G401.6 (cell line): ENCODE results near the gene CCDC158.
"Not testable (repeated sequence)": the region's sequence is repeated elsewhere in the genome, so short reads cannot be mapped to it uniquely, and the experiment has no call there.

ENCODE experiments used
- FAIRE-seq: peaks from 2 replicates; lab custom pipeline; 2012; peaks lifted over from hg19 to GRCh38; lab: Jason Lieb, UNC

Gene CCDC158

DNA sequence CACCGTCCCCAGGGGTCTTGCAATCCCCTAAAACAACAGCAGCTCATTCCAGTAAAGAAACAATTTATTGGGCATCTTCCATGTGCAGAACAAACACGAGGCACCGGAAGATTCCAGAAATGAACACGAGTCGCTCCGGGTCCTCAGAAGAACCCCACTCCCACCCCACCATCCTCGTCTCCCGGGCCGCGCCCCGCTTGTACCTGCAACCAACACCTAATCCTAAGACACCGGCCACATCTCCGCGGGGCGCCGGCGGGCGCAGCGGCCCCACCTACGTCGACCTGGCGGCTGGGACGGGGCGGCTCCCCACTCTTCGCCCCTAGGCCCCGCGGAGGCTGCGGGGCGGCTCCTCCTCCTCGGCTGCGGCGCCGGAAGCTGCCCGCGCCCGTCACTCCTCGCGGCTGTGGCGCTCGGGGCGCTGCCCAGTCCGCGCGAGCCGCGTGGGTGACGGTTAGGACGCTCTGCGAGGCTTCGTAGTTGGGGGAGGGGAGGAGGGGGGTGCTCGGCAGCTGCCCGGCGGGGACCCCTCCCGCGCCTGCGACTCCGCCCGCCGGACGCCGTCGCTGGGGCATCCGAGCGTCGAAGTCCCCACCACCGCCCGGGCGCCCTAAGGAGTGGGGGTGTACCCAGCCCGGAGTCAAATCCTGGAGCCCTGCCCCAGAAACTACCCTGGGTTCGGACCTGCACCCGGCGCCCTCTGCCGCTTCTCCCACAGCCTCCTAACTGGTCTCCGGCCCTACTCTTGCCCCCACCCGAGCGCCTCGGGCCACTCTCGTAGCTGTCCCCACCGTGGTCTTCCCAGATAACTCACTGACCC lies at the start of gene CCDC158:
TSS of gene CCDC158 (minus strand) at position 380 of the 820 bp plus-strand sequence. CDS start 17,934 bp downstream, outside the sequence.
- FAIRE-seq: no peak

DNA sequence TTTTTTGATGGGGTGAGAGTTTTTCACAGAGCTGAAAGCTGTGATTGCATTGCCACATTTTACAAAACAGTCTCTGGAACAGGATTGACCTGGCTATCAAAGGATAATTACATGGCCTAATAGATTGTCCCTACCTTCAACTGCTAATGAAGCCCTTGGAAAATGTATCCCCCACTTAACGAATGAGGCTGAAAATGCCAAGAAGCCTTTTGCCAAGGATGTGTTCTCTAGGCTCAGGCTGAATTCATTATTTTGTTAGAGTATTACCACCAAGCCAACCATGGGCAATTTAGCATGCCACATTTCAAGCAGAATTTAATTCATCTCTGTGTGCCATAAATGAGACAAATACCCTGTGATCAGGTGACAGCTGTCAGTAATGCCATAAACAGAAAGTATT lies 49.6 kb upstream of the CCDC158 start:
- FAIRE-seq: no peak

DNA sequence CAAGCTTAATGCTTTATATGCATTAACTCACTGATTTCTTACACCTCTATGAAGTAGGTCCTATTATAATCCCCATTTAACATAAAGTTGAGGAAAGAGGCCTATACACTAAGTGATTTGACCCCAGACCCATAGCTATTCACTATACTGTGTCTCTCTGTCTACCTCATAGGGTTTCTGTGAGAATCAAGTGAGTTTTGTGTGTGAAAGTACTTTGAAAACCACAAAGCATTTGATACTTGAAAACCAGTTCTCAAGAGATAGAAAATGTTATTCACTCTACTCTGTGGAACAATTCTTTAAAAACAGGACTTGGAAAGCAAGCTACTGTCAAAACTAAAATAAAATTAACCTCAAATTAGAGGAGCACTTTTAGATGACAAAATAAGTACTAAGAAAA lies 49.1 kb upstream of the CCDC158 start:
- FAIRE-seq: peak; percentile 33

DNA sequence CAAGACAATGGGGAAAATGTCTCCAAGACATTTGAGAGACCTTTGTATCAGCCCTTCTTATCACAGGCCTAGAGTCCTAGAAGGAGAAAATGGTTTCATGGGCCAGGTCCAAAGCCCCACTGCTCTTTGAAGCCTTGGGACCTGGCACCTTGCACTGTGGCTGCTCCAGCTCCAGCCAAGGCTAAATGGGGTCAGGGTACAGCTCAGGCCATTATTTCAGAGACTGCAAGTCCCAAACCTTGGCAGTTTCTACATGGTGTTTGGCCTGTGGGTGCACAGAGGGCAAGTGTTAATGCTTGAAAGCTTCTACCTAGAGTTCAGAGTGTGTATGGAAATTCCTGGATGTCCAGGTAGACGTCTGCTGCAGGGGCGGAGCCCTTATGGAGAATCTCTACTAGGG lies 42.6 kb upstream of the CCDC158 start:
- FAIRE-seq: no peak

DNA sequence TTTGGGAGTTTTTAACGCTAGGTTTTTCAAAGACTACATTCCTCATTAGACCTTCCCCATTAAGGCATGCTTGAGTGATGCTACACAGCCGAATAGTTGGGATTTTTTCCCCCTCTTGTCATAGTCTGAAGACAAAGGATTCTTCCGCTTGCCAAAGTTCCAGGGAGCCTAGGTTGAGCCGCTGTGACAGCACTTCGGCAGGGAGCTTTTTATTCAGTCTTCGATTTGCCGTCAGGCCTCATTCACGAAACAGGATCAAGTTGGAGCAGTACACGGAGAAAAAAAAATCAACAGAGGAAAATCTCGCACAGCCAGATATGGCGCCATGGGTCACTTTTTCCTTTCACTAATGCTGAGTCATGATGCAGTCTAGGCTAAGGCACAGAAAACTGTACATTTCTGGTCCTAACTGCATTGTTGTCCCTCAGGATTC lies 38.4 kb upstream of the CCDC158 start:
- FAIRE-seq: peak; percentile 99

DNA sequence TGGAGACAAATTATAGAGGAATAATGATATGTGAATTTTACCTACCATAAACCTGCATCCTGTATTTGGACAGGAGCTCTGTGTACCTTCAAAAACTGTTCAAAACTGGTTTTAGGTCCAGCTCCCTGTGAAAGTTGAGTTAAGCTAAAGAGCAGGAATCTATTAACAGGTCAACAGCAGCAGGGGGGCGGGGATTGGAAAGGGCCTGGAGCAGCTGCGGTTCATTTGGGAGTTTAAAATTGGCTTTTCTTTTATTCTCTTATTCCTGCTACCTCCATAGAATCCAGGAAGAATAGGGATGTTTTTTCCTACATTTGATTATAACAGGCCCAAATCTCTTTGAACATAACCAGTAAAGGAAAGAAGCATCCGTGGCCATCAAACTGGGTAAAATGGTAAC lies 37.9 kb upstream of the CCDC158 start:
- FAIRE-seq: no peak

DNA sequence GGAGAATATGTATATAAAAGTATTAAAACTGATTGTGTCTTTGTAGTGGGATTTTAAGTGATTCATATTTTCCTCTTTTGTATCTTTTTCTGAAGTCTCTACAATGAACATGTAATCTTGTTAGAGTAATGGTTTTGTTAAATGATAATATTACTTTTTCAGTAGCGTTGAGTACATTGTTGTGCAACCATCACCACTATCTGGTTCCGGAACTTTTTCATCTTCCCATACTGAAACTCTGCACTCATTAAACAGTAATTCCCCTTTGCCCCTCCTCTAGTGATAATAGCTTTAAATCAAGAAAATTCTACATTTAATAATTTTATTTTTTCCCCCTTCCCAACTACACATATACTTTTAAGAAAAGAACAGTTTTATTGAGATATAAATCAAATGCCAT lies 37.4 kb upstream of the CCDC158 start:
- no peak for FAIRE-seq

DNA sequence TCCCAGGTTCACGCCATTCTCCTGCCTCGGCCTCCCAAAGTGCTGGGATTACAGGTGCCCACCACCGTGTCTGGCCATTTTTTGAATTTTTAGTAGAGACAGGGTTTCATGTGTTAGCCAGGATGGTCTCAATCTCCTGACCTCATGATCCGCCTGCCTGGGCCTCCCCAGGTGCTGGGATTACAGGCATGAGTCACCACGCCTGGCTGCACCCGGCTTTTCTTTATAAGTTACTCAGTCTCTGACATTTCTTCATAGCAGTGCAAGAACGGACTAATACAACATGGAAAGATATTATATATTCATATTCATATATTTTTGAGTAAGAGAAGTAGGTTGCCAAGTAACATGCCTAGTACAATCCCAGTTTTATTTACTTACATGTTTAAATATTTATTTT lies 36.9 kb upstream of the CCDC158 start:
- no peak for FAIRE-seq

DNA sequence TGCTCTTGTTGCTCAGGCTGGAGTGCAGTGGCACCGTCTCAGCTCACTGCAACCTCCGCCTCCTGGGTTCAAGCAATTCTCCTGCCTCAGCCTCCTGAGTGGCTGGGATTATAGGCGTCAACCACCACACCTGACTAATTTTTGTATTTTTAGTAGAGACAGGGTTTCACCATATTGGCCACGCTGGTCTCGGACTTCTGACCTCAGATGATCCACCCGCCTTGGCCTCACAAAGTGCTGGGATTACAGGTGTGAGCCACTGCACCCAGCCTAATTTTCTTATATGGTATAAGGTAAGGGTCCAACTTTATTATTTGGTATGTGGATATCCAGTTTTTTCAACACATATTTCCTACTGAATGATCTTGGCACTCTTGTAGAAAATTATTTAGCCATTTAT lies 33.1 kb upstream of the CCDC158 start:
- not testable (repeated sequence) for FAIRE-seq

DNA sequence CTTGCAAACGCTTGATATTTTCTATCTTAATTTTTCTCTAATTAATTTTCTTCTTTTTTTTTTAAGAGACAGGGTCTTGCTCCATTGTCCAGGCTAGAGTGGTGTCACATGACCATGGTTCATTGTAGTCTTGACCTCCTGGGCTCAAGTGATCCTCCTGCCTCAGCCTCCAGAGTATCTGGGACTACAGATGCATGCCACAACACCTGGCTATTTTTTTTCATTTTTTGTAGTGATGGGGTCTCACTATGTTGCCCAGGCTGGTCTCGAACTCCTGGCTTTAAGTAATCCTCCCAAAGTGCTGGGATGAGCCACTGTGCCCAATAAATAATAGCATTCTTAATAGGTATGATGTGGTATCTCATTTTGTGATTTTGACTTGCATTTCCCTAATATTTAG lies 32.3 kb upstream of the CCDC158 start:
- FAIRE-seq: no peak

DNA sequence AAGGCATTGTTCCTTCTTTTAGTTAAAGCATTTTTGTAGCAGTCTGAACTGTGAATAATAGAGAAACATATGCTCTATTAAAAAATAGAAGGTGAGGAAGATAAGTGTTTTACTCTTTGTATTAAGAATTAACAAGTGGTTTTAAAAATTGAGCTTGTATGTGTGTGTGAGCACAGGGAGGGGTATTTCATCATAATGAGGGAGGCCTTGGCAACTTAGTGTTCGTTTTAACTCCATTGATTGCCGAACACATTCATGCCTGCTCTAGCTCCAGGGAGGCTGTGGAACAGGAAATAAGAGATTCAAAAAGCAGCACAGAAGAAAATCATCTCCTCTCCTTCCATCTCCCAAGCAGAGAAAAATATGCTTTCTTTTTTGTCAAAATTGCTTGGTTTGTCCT lies 28.9 kb upstream of the CCDC158 start:
- no peak for FAIRE-seq

DNA sequence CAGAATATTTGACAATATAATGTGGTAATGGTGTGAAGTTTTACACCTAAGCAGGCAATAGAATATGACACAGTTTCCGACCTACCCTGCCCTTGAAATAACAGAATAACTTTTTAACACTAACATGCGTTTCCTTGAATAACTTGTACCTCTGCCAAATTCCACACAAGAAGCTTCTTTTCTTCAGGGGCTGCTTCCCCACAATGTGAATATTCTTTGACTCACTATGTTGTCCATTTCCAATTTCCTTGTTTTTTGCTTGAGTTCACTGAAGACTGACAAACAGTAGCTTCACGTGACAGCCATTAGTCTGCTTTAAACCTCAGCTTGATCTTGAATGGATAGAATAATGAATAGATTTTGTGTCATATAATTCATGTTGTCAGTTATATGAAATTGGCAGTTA lies 28.4 kb upstream of the CCDC158 start:
- no peak for FAIRE-seq

DNA sequence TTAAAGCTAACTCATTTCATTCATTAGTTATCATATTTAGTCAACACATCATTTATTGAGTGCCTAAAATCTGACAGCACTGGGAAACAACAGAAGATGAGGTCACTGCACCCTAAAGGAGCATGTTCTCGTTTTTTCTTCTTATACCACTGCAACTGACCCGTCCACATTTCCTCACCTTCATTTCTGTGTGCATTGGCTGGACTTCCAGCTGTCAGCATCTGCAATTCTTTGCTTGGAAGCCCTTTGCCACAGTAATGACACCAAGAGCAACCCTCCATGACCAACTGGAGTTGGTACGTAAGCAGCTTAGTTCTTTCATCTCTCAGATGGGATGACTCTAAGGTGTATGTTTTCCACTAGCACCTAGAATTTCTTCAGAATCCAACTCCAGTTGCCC lies 27.3 kb upstream of the CCDC158 start:
- FAIRE-seq: no peak

DNA sequence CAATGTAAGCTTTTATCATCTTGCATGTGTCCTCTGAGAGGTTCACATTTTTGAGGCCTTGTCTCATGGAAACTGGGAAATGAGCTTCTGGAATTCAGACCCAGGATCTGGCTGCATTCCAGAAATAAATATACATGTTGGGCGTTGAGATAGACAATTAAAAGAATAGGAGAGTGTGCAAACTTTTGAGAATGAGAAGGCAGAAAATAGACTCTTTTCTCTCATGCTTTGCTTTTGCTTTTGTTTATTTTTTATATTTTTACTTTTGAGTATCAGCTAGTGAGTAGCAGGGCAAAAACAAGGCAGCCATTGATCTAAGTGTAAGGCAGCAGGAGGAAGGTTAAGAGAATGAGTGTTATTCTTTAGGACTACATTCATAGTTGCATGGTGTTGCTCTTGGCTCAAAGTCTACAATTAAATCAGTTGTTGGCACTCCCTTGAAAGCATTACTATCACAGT lies 26.5 kb upstream of the CCDC158 start:
- FAIRE-seq: no peak

DNA sequence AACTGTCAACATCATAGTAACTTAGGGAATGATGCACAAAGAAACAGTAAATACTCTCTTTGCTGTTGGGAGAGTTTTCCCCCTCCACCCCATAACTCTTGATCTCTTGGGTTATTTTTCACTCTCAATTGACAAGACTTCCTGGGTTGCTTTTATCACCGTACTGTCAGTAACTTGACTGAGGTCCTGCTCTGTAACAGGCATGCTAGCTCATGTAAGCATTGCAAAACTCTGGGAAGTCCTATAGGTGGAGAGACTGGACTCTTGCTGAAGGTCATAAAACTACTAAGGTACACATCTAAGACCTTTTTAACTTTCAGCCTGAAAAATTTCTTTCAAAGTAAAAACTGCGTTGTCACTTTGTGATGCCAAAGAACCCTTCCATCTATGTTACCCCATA lies 25.0 kb upstream of the CCDC158 start:
- no peak for FAIRE-seq

DNA sequence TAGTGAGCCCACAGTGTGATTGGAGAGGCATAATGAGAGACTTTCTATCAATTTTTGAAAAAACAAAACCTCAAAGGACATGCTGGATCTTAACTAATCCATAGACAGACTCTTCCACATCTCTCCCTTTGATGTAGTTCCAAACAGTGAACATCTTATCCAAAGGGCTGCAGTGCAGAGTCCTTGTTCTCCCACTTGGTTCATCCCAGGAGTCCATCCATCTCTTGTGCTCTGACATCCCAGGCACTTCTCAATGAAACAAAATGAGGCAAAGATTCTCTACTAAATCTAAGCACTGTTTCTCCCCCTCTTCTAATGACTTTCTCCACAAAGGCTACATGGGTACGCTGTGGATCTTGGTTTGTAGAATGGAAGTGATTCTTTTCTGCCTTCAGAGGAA lies 22.4 kb upstream of the CCDC158 start:
- no peak for FAIRE-seq

DNA sequence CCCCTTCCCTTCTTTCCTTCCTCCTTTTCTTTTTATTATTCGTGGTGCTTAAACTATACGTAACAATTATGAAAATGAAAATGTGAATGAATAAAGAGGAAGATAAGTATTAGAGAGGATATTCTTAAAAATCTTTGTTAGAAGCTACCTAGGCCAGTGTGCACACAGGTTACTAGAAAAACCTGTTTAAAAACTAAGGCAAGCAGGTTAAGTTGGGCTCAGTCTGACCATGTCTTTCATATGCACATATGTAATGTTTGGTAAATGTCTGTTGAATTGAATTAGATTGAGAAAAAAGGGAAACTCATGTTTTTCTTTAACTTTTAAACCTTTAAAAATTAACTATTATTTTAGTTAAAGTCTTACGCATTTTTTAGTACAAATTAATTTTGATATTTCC lies 21.9 kb upstream of the CCDC158 start:
- peak; percentile 71 for FAIRE-seq

DNA sequence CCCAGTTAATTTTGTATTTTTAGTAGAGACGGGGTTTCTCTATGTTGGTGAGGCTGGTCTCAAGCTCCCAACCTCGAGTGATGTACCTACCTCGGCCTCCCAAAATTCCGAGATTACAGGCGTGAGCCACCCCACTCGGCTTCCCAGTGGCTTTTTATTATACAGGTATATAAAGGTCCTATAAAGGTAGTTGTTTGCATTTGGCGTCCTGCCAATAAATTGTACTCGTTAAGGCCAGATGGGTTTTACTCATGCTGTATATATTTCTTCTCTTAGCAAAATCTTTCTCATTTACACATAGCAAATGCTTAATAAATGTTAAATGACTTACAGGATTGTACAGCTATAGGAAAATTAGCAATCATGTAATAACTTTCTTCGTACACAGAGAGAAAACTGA lies 20.9 kb upstream of the CCDC158 start:
- no peak for FAIRE-seq

DNA sequence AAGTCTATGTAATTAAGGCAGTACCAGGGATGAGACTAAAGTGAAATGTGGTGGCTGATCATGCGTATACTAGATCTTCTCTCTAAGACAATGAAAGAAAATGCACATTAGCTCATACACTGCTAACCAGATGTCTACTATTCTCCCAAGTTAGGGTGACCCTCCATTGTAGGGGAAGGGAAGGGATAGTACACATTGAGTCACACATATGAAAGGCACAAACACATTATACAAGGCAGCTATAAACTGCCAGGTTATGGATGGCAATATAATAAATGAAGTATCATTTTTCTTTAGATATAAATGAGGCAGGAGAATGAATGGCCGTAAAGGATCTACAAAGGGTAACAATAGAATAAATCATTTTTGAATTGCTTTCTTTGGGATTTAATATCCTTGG lies 18.6 kb upstream of the CCDC158 start:
- FAIRE-seq: no peak

DNA sequence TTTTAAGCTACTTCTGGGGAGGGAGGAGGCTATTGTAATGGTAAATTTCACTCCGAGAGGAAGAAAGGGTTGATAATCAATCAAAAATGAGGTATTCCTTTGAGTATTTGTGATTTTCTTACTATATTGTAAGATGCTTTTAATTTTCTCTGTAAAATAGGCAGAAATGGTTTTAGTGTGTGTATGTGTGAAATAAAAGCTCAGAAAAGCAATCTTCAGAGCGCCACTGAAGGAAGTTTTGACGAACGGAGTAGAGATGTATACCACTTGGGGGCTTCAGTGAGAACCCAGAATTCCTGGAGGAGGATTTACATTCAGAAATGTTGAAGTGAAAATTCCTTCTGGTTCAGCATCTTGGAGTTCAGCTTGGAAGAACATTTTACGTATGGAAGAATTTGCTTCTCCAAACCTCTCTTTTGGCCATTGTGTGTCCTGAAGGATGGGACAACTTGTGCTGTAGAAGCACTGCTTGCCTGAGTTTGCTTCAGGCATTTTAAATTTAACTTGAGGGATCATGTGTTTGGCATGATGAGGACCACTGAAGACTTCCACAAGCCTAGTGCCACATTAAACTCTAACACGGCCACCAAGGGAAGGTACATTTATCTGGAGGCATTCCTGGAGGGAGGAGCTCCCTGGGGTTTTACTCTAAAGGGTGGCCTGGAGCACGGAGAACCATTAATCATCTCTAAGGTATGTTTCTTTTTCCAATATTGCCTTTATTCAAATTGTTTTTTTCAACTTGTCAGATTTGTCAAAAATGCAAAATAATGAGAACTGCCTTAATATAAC lies 14.8 kb upstream of the CCDC158 start:
- FAIRE-seq: peak; percentile 95

DNA sequence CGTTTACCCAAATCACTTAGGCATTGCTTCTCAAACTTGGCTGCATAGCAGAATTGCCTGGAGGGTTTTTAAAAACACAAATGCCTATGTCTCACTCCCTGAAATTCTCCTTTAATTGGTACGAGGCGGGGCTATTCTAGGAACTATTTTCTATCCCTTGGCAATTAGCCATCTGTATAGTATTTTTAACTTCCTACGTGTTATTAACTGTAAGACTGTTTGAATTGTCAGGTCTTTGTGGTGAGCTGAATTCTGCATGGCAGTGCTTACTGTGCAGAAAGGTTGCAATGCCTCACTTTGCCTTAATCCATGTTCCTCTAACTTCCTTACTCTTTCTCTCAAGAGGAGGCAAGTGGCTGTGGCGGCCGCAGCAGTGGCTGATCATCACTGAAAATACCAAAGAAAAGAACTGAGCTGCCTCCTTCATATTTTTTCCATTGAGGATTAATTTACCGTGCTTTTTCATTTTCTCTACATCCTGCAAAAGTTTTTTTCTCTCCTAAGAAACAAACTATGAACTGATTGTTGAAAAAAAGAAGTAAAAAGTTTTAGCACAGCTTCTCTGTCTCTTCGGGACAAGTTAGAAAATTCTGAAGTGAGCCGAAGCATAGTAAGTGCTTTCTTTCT lies 14.1 kb upstream of the CCDC158 start, which contains the start of gene SHROOM3:
TSS of gene SHROOM3 (plus strand) at position 329 of the 627 bp plus-strand sequence. CDS start 824 bp downstream, outside the sequence.
- peak; percentile 99 for FAIRE-seq

DNA sequence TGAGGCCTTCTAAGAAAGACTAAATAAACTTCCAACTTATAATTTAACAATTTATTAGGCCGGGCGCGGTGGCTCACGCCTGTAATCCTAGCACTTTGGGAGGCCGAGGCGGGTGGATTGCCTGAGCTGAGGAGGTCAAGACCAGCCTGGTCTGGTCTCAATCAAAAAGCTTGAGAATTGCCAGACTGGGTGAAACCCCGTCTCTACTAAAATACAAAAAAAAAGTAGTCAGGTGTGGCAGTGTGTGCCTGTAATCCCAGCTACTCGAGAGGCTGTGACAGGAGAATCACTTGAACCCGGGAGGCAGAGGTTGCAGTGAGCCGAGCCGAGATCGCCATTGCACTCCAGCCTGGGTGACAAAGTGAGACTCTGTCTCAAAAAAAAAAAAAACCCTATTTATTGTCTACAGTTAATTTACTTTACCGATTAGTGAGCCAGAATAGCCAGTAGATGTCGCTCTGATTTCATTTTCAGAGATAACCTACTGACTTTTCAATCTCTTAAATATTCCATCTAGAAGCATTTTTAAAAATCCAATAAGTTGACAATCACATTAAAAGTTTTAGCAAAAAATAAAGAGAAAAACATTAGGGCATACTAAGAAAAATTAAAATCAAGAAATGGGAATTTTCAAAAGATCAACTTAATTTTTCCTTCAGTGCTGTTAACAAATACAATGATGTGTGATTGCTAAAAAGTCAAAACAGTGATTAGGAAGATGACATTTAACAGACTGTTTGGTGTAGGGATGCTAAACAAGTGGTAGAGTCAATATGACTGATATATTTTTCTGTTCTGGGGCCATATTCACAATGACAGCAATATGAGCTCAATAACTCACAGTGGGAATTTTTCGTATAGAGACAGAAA lies 9.8 kb upstream of the CCDC158 start:
- FAIRE-seq: peak; percentile 98
